SK-N-MC (cell line): Measurements from ENCODE around the gene SF3B4.

Experiments used
- DNase-seq: peaks from one replicate; pipeline ENCODE4 v3.0.0-alpha.2; 2011; ENCODE audit warnings: low read depth, low spot score
- H3K27ac ChIP-seq: fragments of 200-600 bp; sonication (generic); 2 replicates; pipeline ENCODE4 v1.5.1; 2016; ENCODE audit warnings: mixed run types
- H3K36me3 ChIP-seq: fragments of 200-600 bp; sonication (generic); 2 replicates; pipeline ENCODE4 v1.6.1; 2017; ENCODE audit warnings: antibody characterized with exemption, low read length, mixed read lengths; ENCODE audit not compliant: insufficient read depth
- H3K4me3 ChIP-seq: fragments of 200-600 bp; sonication (generic); 2 replicates; pipeline ENCODE4 v1.5.1; 2016
- H3K9ac ChIP-seq: fragments of 200-600 bp; sonication (generic); 2 replicates; pipeline ENCODE4 v1.8.0; 2017; ENCODE audit warnings: mixed run types, mixed read lengths; ENCODE audit not compliant: insufficient read length
- H3K9me3 ChIP-seq: fragments of 200-600 bp; sonication (generic); 2 replicates; pipeline ENCODE4 v1.6.1; 2017; ENCODE audit warnings: low read depth, mild to moderate bottlenecking, antibody characterized with exemption, low read length, moderate library complexity, mixed read lengths
- EZH2 ChIP-seq: fragments of 200-600 bp; sonication (generic); IDR thresholded peaks from one replicate; pipeline ENCODE4 v1.6.1; 2017; ENCODE audit warnings: antibody characterized with exemption
- FOXP2 ChIP-seq: optimal IDR thresholded peaks from 2 replicates; pipeline ENCODE3; 2011; ENCODE audit warnings: mild to moderate bottlenecking, moderate library complexity; ENCODE audit not compliant: insufficient read depth; ENCODE audit errors: extremely low read length, control extremely low read depth
- POLR2AphosphoS5 ChIP-seq: IDR thresholded peaks from 2 replicates; pipeline ENCODE4 v1.6.1; 2012; ENCODE audit warnings: mild to moderate bottlenecking, low read depth, low read length, borderline replicate concordance

Gene SF3B4

GRCh38 chr1:149881876-149882275, 45.7 kb downstream of the SF3B4 start:
- no peak overlapping the region for H3K4me3 ChIP-seq
- TF ChIP-seq EZH2: no peak
- no peak for TF ChIP-seq POLR2AphosphoS5
- no peak for TF ChIP-seq FOXP2
- H3K9me3 ChIP-seq: no peaks in the 10 kb centered on the region
- DNase-seq: no peak
- no peak overlapping the region for H3K27ac ChIP-seq
- no peak overlapping the region for H3K9ac ChIP-seq
- H3K36me3 ChIP-seq: no peaks in the 10 kb centered on the region

- Histone ChIP-seq H3K27ac (peak overlapping the region; percentile 67), H3K4me3 (no peak overlapping the region), H3K36me3 (no peaks in the 10 kb centered on the region), H3K9ac (peak overlapping the region; percentile 57), H3K9me3 (no peaks in the 10 kb centered on the region)
- DNase-seq: no peak
- no peak for TF ChIP-seq POLR2AphosphoS5
These were observed 48.0 kb downstream of the SF3B4 start for GRCh38 chr1:149879556-149879955.

GRCh38 chr1:149877211-149877946, 50.2 kb downstream of the SF3B4 start:
- H3K27ac ChIP-seq: no peak overlapping the region
- no peaks in the 10 kb centered on the region for H3K36me3 ChIP-seq
- H3K9ac ChIP-seq: no peak overlapping the region
- TF ChIP-seq POLR2AphosphoS5: no peak
- no peak for TF ChIP-seq EZH2
- no peak for TF ChIP-seq FOXP2
- H3K9me3 ChIP-seq: no peaks in the 10 kb centered on the region
- DNase-seq: no peak
- H3K4me3 ChIP-seq: no peak overlapping the region
